ENCODE results near the gene ZNF460. TPM values are rescaled to one million over a fixed set of nuclear protein-coding genes. Genes with fewer than 3 reads are reported as not detected.

ZNF460 gene
- total RNA-seq, 1 experiment from 2014 or later = 39.5 TPM

DNA sequence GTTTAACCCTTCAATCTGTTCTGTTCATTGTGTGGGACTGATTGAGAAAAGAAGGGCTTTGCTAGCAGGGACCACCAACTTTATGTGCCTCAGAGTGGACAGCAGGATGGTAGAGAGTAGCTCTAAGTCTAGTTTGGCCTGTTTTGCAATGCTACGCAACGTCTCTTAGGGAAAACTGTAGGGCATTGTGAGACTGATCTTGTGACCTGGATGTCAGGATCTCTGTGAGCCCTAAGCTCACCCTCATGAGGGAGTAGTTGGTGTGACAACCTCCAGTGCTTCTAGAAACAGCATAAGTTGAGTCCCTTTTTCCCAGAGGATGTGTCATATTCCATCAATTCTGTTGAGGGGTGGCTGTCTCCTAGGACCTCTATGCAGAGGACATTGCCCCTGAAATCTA is 30.5 kb downstream of the ZNF460 start:
- POLR2A ChIA-PET (ENCODE audit: unreplicated experiment) = no interaction called here
- DNase-seq = no peak
- intact Hi-C loops (cut with micrococcal nuclease) = no loop called here
- no peak overlapping the region for H3K27ac ChIP-seq (ENCODE audit: low read length)
- H3K4me3 ChIP-seq (ENCODE audit: low read length) = no peak overlapping the region
- CTCF ChIA-PET = no interaction called here
- no peaks in the 10 kb centered on the region for H3F3A ChIP-seq (ENCODE audit: low read length, unreplicated experiment)
- H3K27me3 ChIP-seq (ENCODE audit: low read length) = 0 out of 2 replicates have a peak, but pooled peaks cover 7% of the 10 kb centered on the region
- H3K9me3 ChIP-seq (ENCODE audit: low read length) = no peaks in the 10 kb centered on the region
- H3K4me2 ChIP-seq (ENCODE audit: low read length) = no peak overlapping the region
- no peak overlapping the region for H3K9ac ChIP-seq (ENCODE audit: low read length)
- ATAC-seq = peak; percentile 32; the same call in 1 of the 2 replicates
- no peaks in the 10 kb centered on the region for H3K36me3 ChIP-seq (ENCODE audit: low read depth, low read length)
- H3K79me2 ChIP-seq (ENCODE audit: low read length) = no peaks in the 10 kb centered on the region
- no TSS peak for BruUV-seq (replicated peaks)
- no peaks in the 10 kb centered on the region for H3K4me1 ChIP-seq (ENCODE audit: insufficient read depth, low read length)
- TF ChIP-seq EZH2 (IDR thresholded peaks at IDR 0.05; ENCODE audit: low read length, unreplicated experiment) (no peak), CTCF (conservative IDR thresholded peaks at IDR 0.05; ENCODE audit: low read depth, low read length) (no peak), EZH2phosphoT487 (IDR thresholded peaks at IDR 0.05; ENCODE audit: borderline replicate concordance, low read length) (no peak)
- no peaks in the 10 kb centered on the region for H3K9me2 ChIP-seq (replicated peaks; ENCODE audit: low read length)
- no peaks in the 10 kb centered on the region for H4K20me1 ChIP-seq (ENCODE audit: low read length)
- no peak overlapping the region for H2AFZ ChIP-seq (ENCODE audit: low read length)

DNA sequence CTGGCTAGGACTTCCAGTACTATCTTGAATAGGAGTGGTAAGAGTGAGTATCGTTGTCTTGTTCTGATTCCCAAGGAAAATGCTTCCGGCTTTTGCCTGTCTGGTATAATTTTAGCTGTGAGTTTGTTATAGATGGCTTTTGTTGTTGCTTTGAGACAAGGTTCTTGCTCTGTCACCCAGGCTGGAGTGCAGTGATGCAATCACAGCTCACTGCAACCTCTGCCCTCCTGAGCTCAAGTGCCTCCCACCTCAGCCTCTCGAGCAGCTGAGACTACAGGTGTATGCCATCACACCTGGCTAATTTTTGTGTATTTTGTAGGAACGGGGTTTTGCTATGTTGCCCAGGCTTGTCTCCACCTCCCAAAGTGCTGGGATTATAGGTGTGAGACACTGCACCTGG is 33.9 kb downstream of the ZNF460 start:
- no peaks in the 10 kb centered on the region for H3K9me2 ChIP-seq (replicated peaks; ENCODE audit: low read length)
- no peaks in the 10 kb centered on the region for H3K9me3 ChIP-seq (ENCODE audit: low read length)
- ATAC-seq = no peak
- H3K27me3 ChIP-seq (ENCODE audit: low read length) = 0 out of 2 replicates have a peak, but pooled peaks cover 7% of the 10 kb centered on the region
- no peak overlapping the region for H3K9ac ChIP-seq (ENCODE audit: low read length)
- CTCF ChIA-PET = no interaction called here
- no peaks in the 10 kb centered on the region for H3K36me3 ChIP-seq (ENCODE audit: low read depth, low read length)
- intact Hi-C loops (cut with micrococcal nuclease) = no loop called here
- no peaks in the 10 kb centered on the region for H4K20me1 ChIP-seq (ENCODE audit: low read length)
- POLR2A ChIA-PET (ENCODE audit: unreplicated experiment) = no interaction called here
- BruUV-seq (replicated peaks) = no TSS peak
- H3K27ac ChIP-seq (ENCODE audit: low read length) = no peak overlapping the region
- no peak overlapping the region for H3K4me3 ChIP-seq (ENCODE audit: low read length)
- H3K79me2 ChIP-seq (ENCODE audit: low read length) = no peaks in the 10 kb centered on the region
- no peaks in the 10 kb centered on the region for H3K4me1 ChIP-seq (ENCODE audit: insufficient read depth, low read length)
- no peak for DNase-seq
- H3K4me2 ChIP-seq (ENCODE audit: low read length) = no peak overlapping the region
- TF ChIP-seq CTCF (conservative IDR thresholded peaks at IDR 0.05; ENCODE audit: low read depth, low read length) = no peak
- no peak for TF ChIP-seq EZH2 (IDR thresholded peaks at IDR 0.05; ENCODE audit: low read length, unreplicated experiment)
- no peak for TF ChIP-seq EZH2phosphoT487 (IDR thresholded peaks at IDR 0.05; ENCODE audit: borderline replicate concordance, low read length)
- H3F3A ChIP-seq (ENCODE audit: low read length, unreplicated experiment) = no peaks in the 10 kb centered on the region
- H2AFZ ChIP-seq (ENCODE audit: low read length) = no peak overlapping the region

DNA sequence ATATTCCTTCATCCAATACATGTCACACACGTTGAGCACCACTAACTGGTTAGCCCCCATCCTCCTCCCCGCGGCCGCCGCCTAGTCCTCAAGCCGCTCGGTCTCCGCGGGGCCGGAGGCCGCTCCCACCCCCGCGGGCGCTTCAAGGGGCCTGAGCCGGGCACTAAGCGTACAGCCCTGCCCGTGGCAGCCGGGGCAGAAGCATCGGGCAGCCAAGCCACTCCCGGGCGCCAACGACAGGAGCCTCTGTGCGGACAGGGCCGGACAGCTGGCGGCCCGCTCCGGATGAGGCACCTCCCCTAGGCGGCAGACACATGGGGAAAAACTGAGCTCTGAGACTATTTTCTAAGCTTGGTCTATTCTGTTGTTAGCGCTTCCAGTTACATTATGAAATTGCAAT is 37.2 kb downstream of the ZNF460 start:
- DNase-seq (no peak), ATAC-seq (no peak)
- TF ChIP-seq EZH2 (IDR thresholded peaks at IDR 0.05; ENCODE audit: low read length, unreplicated experiment) = no peak
- no peak for TF ChIP-seq EZH2phosphoT487 (IDR thresholded peaks at IDR 0.05; ENCODE audit: borderline replicate concordance, low read length)
- no peak for TF ChIP-seq CTCF (conservative IDR thresholded peaks at IDR 0.05; ENCODE audit: low read depth, low read length)
- Histone ChIP-seq H3K4me1 (ENCODE audit: insufficient read depth, low read length) (peaks cover 22% of the 10 kb centered on the region), H2AFZ (ENCODE audit: low read length) (no peak overlapping the region), H3K27ac (ENCODE audit: low read length) (no peak overlapping the region), H3K4me2 (ENCODE audit: low read length) (no peak overlapping the region), H3K9me3 (ENCODE audit: low read length) (no peaks in the 10 kb centered on the region), H3F3A (ENCODE audit: low read length, unreplicated experiment) (no peaks in the 10 kb centered on the region), H4K20me1 (ENCODE audit: low read length) (no peaks in the 10 kb centered on the region), H3K36me3 (ENCODE audit: low read depth, low read length) (no peaks in the 10 kb centered on the region), H3K79me2 (ENCODE audit: low read length) (peaks cover 21% of the 10 kb centered on the region), H3K27me3 (ENCODE audit: low read length) (0 out of 2 replicates have a peak, but pooled peaks cover 7% of the 10 kb centered on the region), H3K9me2 (replicated peaks; ENCODE audit: low read length) (no peaks in the 10 kb centered on the region), H3K4me3 (ENCODE audit: low read length) (no peak overlapping the region), H3K9ac (ENCODE audit: low read length) (no peak overlapping the region)
- BruUV-seq (replicated peaks) = no TSS peak
- ChIA-PET POLR2A (ENCODE audit: unreplicated experiment) (no interaction called here), CTCF (no interaction called here)
- intact Hi-C loops (cut with micrococcal nuclease) = no loop called here

Data from PC-3 (cell line).